ENCODE measurements around the gene RCAN2.

Gene RCAN2

GRCh38 chr6:46276576-46277142 is 214.6 kb downstream of the RCAN2 start:
- ATAC-seq (ENCODE audit: low read depth): no peak
- no peaks in the 10 kb centered on the region for H3K36me3 ChIP-seq (ENCODE audit: low read depth)
- no peak for TF ChIP-seq CTCF (IDR thresholded peaks at IDR 0.05; ENCODE audit: poor library complexity, severe bottlenecking)
- H3K27ac ChIP-seq (ENCODE audit: poor library complexity, severe bottlenecking): no peak overlapping the region
- H3K4me3 ChIP-seq (ENCODE audit: severe bottlenecking): no peak overlapping the region
- peaks cover 2% of the 10 kb centered on the region for H3K9me3 ChIP-seq (ENCODE audit: severe bottlenecking)
- H3K27me3 ChIP-seq (ENCODE audit: insufficient read depth, poor library complexity, severe bottlenecking): peaks cover 9% of the 10 kb centered on the region
- no peak for DNase-seq (ENCODE audit: low spot score)
- H3K4me1 ChIP-seq (ENCODE audit: insufficient read depth, poor library complexity, severe bottlenecking): no peaks in the 10 kb centered on the region

GRCh38 chr6:46274502-46274901 is 216.7 kb downstream of the RCAN2 start:
- ATAC-seq (ENCODE audit: low read depth) (no peak), DNase-seq (ENCODE audit: low spot score) (no peak)
- no peaks in the 10 kb centered on the region for H3K36me3 ChIP-seq (ENCODE audit: low read depth)
- H3K27ac ChIP-seq (ENCODE audit: poor library complexity, severe bottlenecking): no peak overlapping the region
- no peak for TF ChIP-seq CTCF (IDR thresholded peaks at IDR 0.05; ENCODE audit: poor library complexity, severe bottlenecking)
- peaks cover 9% of the 10 kb centered on the region for H3K27me3 ChIP-seq (ENCODE audit: insufficient read depth, poor library complexity, severe bottlenecking)
- H3K4me1 ChIP-seq (ENCODE audit: insufficient read depth, poor library complexity, severe bottlenecking): no peaks in the 10 kb centered on the region
- H3K4me3 ChIP-seq (ENCODE audit: severe bottlenecking): no peak overlapping the region
- H3K9me3 ChIP-seq (ENCODE audit: severe bottlenecking): peaks cover 2% of the 10 kb centered on the region

GRCh38 chr6:46273911-46274310 is 217.3 kb downstream of the RCAN2 start:
- no peak for TF ChIP-seq CTCF (IDR thresholded peaks at IDR 0.05; ENCODE audit: poor library complexity, severe bottlenecking)
- DNase-seq (ENCODE audit: low spot score): no peak
- no peak for ATAC-seq (ENCODE audit: low read depth)

GRCh38 chr6:46271728-46272127 is 219.5 kb downstream of the RCAN2 start:
- DNase-seq (ENCODE audit: low spot score) (no peak), ATAC-seq (ENCODE audit: low read depth) (no peak)
- H3K36me3 ChIP-seq (ENCODE audit: low read depth): no peaks in the 10 kb centered on the region
- H3K4me1 ChIP-seq (ENCODE audit: insufficient read depth, poor library complexity, severe bottlenecking): no peaks in the 10 kb centered on the region
- no peak overlapping the region for H3K27ac ChIP-seq (ENCODE audit: poor library complexity, severe bottlenecking)
- H3K4me3 ChIP-seq (ENCODE audit: severe bottlenecking): no peak overlapping the region
- no peak for TF ChIP-seq CTCF (IDR thresholded peaks at IDR 0.05; ENCODE audit: poor library complexity, severe bottlenecking)
- H3K27me3 ChIP-seq (ENCODE audit: insufficient read depth, poor library complexity, severe bottlenecking): peaks cover 8% of the 10 kb centered on the region
- H3K9me3 ChIP-seq (ENCODE audit: severe bottlenecking): peaks cover 2% of the 10 kb centered on the region

More at GRCh38 chr6:46273911-46274310, 217.3 kb downstream of the RCAN2 start:
- Histone ChIP-seq H3K27me3 (ENCODE audit: insufficient read depth, poor library complexity, severe bottlenecking) (peaks cover 9% of the 10 kb centered on the region), H3K4me1 (ENCODE audit: insufficient read depth, poor library complexity, severe bottlenecking) (no peaks in the 10 kb centered on the region), H3K36me3 (ENCODE audit: low read depth) (no peaks in the 10 kb centered on the region), H3K4me3 (ENCODE audit: severe bottlenecking) (no peak overlapping the region), H3K27ac (ENCODE audit: poor library complexity, severe bottlenecking) (no peak overlapping the region), H3K9me3 (ENCODE audit: severe bottlenecking) (peaks cover 2% of the 10 kb centered on the region)

GRCh38 chr6:46271107-46271506 is 220.1 kb downstream of the RCAN2 start:
- DNase-seq (ENCODE audit: low spot score) (no peak), ATAC-seq (ENCODE audit: low read depth) (no peak)
- peaks cover 2% of the 10 kb centered on the region for H3K9me3 ChIP-seq (ENCODE audit: severe bottlenecking)

More at GRCh38 chr6:46271107-46271506, 220.1 kb downstream of the RCAN2 start:
- Histone ChIP-seq H3K4me1 (ENCODE audit: insufficient read depth, poor library complexity, severe bottlenecking) (no peaks in the 10 kb centered on the region), H3K36me3 (ENCODE audit: low read depth) (no peaks in the 10 kb centered on the region), H3K27ac (ENCODE audit: poor library complexity, severe bottlenecking) (no peak overlapping the region), H3K4me3 (ENCODE audit: severe bottlenecking) (no peak overlapping the region), H3K27me3 (ENCODE audit: insufficient read depth, poor library complexity, severe bottlenecking) (peaks cover 5% of the 10 kb centered on the region)
- TF ChIP-seq CTCF (IDR thresholded peaks at IDR 0.05; ENCODE audit: poor library complexity, severe bottlenecking): no peak

All from RWPE2 (cell line).